ENCODE results near the gene GRID2. TPM values are rescaled to one million over a fixed set of nuclear protein-coding genes. Genes with fewer than 3 reads are reported as not detected.

The GRID2 gene
- total and polyA plus RNA-seq, 10 of the 15 experiments (the other 5 are each of a cell fraction or from before 2014, with no cell fraction given) = not detected

DNA sequence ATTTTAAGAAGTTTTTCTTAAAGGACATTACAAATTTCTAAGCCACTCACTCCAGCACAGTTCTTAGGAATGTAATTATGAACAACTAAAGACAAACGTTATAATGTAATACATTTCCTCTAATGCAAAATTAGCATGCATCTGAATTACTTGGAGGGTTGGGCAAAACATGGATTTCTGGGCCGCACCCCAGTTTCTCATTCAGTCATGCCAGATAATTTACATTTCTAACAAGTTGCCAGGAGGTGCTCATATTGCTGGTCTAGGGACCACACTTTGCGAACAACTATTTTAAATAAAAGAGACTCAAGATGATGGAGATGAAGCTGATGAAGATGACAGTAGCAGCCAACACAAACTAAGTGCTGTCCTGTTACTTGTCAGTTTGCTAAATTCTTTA lies 840.1 kb downstream of the GRID2 start:
- H3K4me1 ChIP-seq (ENCODE audit: control insufficient read depth, insufficient read depth, low read length) = no peaks in the 10 kb centered on the region
- H4K20me1 ChIP-seq (ENCODE audit: control insufficient read depth, insufficient read depth) = no peaks in the 10 kb centered on the region
- WGBS (ENCODE audit: insufficient coverage, insufficient replicate concordance, low lambda C conversion rate, missing lambda C conversion rate) = 58% methylated on average over 3 of the region's 3 CpGs
- no peak overlapping the region for H3K4me2 ChIP-seq (ENCODE audit: control insufficient read depth, insufficient read depth)
- no TSS peak for BruUV-seq (replicated peaks)
- ChIA-PET CTCF (no interaction called here), SMC1A (ENCODE audit: uncharacterized antibody, unreplicated experiment) (no interaction called here), POLR2A (no interaction called here), RAD21 (ENCODE audit: unreplicated experiment) (interaction anchor here (0.9 kb wide), 1 partner anchor 278 kb away, joined by 3 read pairs; no protein-coding TSS in a partner anchor)
- H3K4me3 ChIP-seq = no peak overlapping the region
- TF ChIP-seq, protein P1, sequence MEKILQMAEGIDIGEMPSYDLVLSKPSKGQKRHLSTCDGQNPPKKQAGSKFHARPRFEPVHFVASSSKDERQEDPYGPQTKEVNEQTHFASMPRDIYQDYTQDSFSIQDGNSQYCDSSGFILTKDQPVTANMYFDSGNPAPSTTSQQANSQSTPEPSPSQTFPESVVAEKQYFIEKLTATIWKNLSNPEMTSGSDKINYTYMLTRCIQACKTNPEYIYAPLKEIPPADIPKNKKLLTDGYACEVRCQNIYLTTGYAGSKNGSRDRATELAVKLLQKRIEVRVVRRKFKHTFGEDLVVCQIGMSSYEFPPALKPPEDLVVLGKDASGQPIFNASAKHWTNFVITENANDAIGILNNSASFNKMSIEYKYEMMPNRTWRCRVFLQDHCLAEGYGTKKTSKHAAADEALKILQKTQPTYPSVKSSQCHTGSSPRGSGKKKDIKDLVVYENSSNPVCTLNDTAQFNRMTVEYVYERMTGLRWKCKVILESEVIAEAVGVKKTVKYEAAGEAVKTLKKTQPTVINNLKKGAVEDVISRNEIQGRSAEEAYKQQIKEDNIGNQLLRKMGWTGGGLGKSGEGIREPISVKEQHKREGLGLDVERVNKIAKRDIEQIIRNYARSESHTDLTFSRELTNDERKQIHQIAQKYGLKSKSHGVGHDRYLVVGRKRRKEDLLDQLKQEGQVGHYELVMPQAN (conservative IDR thresholded peaks at IDR 0.05) = no peak
- no peak for TF ChIP-seq JUNB (IDR thresholded peaks at IDR 0.05)
- H3K9ac ChIP-seq (ENCODE audit: control insufficient read depth, insufficient read depth, low read length) = no peak overlapping the region
- H3K36me3 ChIP-seq (ENCODE audit: control insufficient read depth in 2 of 2, insufficient read depth in 2 of 2, low read length in 1 of 2) = no peaks in the 10 kb centered on the region
- H3K79me2 ChIP-seq (ENCODE audit: control insufficient read depth, insufficient read depth, low read length) = no peaks in the 10 kb centered on the region
- H3K27ac ChIP-seq (ENCODE audit: control insufficient read depth, insufficient read depth) = no peak overlapping the region
- H2AFZ ChIP-seq (ENCODE audit: control insufficient read depth, low read depth, low read length) = no peak overlapping the region
- H3K9me3 ChIP-seq (replicated peaks; ENCODE audit: control insufficient read depth, insufficient read depth, low read length) = no peaks in the 10 kb centered on the region
- FAIRE-seq = no peak
- no peak for DNase-seq (ENCODE audit: low read depth, low spot score)
- H3K27me3 ChIP-seq (replicated peaks in 1 of 2; ENCODE audit: control insufficient read depth in 2 of 2, insufficient read depth in 2 of 2, low read length in 1 of 2) = no peaks in the 10 kb centered on the region
- in situ Hi-C loops (cut with MboI) (no loop called here), intact Hi-C loops (cut with micrococcal nuclease; ENCODE audit: unreplicated experiment) (no loop called here)
- ATAC-seq = no peak

DNA sequence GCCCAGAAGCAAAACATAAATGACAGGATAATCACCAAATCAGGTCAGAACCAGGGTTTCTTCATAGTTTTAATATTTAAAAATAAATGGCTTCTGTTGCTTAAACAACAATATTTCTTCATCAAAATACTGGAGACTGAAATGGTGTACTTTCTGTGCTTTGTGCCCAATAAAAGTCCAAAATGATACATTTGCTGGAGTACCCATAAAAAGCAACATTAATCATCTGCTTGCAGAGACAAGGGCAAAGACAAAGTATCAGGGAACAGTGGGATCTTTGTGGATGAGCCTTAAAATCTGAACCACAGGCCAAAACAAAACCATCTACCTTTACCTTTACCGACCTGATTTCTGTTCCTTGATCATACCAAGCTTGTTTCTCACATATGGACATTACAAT lies 840.9 kb downstream of the GRID2 start:
- no peak overlapping the region for H3K27ac ChIP-seq (ENCODE audit: control insufficient read depth, insufficient read depth)
- no TSS peak for BruUV-seq (replicated peaks)
- no peak overlapping the region for H3K4me3 ChIP-seq
- no peaks in the 10 kb centered on the region for H3K4me1 ChIP-seq (ENCODE audit: control insufficient read depth, insufficient read depth, low read length)
- ATAC-seq = no peak
- H3K4me2 ChIP-seq (ENCODE audit: control insufficient read depth, insufficient read depth) = no peak overlapping the region
- no peaks in the 10 kb centered on the region for H3K79me2 ChIP-seq (ENCODE audit: control insufficient read depth, insufficient read depth, low read length)
- H3K9ac ChIP-seq (ENCODE audit: control insufficient read depth, insufficient read depth, low read length) = no peak overlapping the region
- in situ Hi-C loops (cut with MboI) = no loop called here
- H2AFZ ChIP-seq (ENCODE audit: control insufficient read depth, low read depth, low read length) = no peak overlapping the region
- ChIA-PET SMC1A (ENCODE audit: uncharacterized antibody, unreplicated experiment) (no interaction called here), CTCF (no interaction called here), RAD21 (ENCODE audit: unreplicated experiment) (interaction anchor here (0.9 kb wide), 1 partner anchor 277 kb away, joined by 3 read pairs; no protein-coding TSS in a partner anchor), POLR2A (no interaction called here)
- no peak for DNase-seq (ENCODE audit: low read depth, low spot score)
- 0% methylated on average over 1 of the region's 1 CpG for WGBS (ENCODE audit: insufficient coverage, insufficient replicate concordance, low lambda C conversion rate, missing lambda C conversion rate)
- H3K27me3 ChIP-seq (replicated peaks in 1 of 2; ENCODE audit: control insufficient read depth in 2 of 2, insufficient read depth in 2 of 2, low read length in 1 of 2) = no peaks in the 10 kb centered on the region
- no peaks in the 10 kb centered on the region for H3K9me3 ChIP-seq (replicated peaks; ENCODE audit: control insufficient read depth, insufficient read depth, low read length)
- H4K20me1 ChIP-seq (ENCODE audit: control insufficient read depth, insufficient read depth) = no peaks in the 10 kb centered on the region
- intact Hi-C loops (cut with micrococcal nuclease; ENCODE audit: unreplicated experiment) = no loop called here
- FAIRE-seq = no peak
- no peaks in the 10 kb centered on the region for H3K36me3 ChIP-seq (ENCODE audit: control insufficient read depth in 2 of 2, insufficient read depth in 2 of 2, low read length in 1 of 2)
- TF ChIP-seq, protein P2, sequence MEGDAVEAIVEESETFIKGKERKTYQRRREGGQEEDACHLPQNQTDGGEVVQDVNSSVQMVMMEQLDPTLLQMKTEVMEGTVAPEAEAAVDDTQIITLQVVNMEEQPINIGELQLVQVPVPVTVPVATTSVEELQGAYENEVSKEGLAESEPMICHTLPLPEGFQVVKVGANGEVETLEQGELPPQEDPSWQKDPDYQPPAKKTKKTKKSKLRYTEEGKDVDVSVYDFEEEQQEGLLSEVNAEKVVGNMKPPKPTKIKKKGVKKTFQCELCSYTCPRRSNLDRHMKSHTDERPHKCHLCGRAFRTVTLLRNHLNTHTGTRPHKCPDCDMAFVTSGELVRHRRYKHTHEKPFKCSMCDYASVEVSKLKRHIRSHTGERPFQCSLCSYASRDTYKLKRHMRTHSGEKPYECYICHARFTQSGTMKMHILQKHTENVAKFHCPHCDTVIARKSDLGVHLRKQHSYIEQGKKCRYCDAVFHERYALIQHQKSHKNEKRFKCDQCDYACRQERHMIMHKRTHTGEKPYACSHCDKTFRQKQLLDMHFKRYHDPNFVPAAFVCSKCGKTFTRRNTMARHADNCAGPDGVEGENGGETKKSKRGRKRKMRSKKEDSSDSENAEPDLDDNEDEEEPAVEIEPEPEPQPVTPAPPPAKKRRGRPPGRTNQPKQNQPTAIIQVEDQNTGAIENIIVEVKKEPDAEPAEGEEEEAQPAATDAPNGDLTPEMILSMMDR (IDR thresholded peaks at IDR 0.05 in 2 of 3, conservative IDR thresholded peaks at IDR 0.05 in 1 of 3; ENCODE audit: control insufficient read depth in 2 of 3, extremely low read depth in 1 of 3, insufficient read depth in 1 of 3, low read depth in 3 of 3, low read length in 3 of 3) = no peak
- no peak for TF ChIP-seq CHD4 (IDR thresholded peaks at IDR 0.05)
- no peak for TF ChIP-seq JUNB (IDR thresholded peaks at IDR 0.05)
- TF ChIP-seq, protein P3, sequence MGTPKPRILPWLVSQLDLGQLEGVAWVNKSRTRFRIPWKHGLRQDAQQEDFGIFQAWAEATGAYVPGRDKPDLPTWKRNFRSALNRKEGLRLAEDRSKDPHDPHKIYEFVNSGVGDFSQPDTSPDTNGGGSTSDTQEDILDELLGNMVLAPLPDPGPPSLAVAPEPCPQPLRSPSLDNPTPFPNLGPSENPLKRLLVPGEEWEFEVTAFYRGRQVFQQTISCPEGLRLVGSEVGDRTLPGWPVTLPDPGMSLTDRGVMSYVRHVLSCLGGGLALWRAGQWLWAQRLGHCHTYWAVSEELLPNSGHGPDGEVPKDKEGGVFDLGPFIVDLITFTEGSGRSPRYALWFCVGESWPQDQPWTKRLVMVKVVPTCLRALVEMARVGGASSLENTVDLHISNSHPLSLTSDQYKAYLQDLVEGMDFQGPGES (IDR thresholded peaks at IDR 0.05) = no peak
- no peak for TF ChIP-seq CBX3 (IDR thresholded peaks at IDR 0.05; ENCODE audit: borderline replicate concordance, low read depth)
- TF ChIP-seq CHD1 (IDR thresholded peaks at IDR 0.05; ENCODE audit: low read depth, low read length) = no peak
- TF ChIP-seq, protein P4, sequence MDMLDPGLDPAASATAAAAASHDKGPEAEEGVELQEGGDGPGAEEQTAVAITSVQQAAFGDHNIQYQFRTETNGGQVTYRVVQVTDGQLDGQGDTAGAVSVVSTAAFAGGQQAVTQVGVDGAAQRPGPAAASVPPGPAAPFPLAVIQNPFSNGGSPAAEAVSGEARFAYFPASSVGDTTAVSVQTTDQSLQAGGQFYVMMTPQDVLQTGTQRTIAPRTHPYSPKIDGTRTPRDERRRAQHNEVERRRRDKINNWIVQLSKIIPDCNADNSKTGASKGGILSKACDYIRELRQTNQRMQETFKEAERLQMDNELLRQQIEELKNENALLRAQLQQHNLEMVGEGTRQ (IDR thresholded peaks at IDR 0.05; ENCODE audit: borderline replicate concordance, low read depth, low read length) = no peak
- TF ChIP-seq SIX5 (IDR thresholded peaks at IDR 0.05; ENCODE audit: low read depth, low read length, severe bottlenecking) = no peak
- TF ChIP-seq EED (IDR thresholded peaks at IDR 0.05; ENCODE audit: low read depth) = no peak

Data from GM12878 (cell line).